OCI-LY3 (cell line): ENCODE measurements around the gene BRCA2.

Source experiments
- H2AFZ ChIP-seq: fragments of 200-600, 300-600 bp; shearing (Covaris generic); 2 replicates; pipeline ENCODE4 v1.6.0; 2014; ENCODE audit warnings: antibody characterized with exemption, low read depth, low read length
- H3K27ac ChIP-seq: fragments of 200-600, 300-600 bp; sonication (generic); 2 replicates; pipeline ENCODE4 v1.5.1; 2014; ENCODE audit warnings: mild to moderate bottlenecking, low read length, moderate library complexity, mixed read lengths
- H3K27me3 ChIP-seq: fragments of 200-600, 300-600 bp; sonication (generic); 2 replicates; pipeline ENCODE4 v1.6.1; 2014; ENCODE audit warnings: low read depth, low read length, mixed read lengths
- H3K36me3 ChIP-seq: fragments of 200-600, 300-600 bp; sonication (generic); replicated peaks from 2 replicates; pipeline ENCODE3; 2014; ENCODE audit warnings: low read depth, low read length, mixed read lengths
- H3K4me1 ChIP-seq: fragments of 300-600, 200-600 bp; sonication (generic); 2 replicates; pipeline ENCODE4 v1.6.1; 2014; ENCODE audit warnings: low read length, mixed read lengths
- H3K4me2 ChIP-seq: fragments of 200-600, 300-600 bp; sonication (generic); 2 replicates; pipeline ENCODE4 v1.6.1; 2014; ENCODE audit warnings: low read length, mixed read lengths
- H3K4me3 ChIP-seq: fragments of 300-600, 200-600 bp; sonication (generic); 2 replicates; pipeline ENCODE4 v1.5.1; 2014; ENCODE audit warnings: antibody characterized with exemption, mild to moderate bottlenecking, low read length, moderate library complexity
- H3K79me2 ChIP-seq: fragments of 300-600, 200-600 bp; shearing (Covaris generic); 2 replicates; pipeline ENCODE4 v1.6.1; 2014; ENCODE audit warnings: mild to moderate bottlenecking, low read length, mixed read lengths
- H3K9ac ChIP-seq: fragments of 300-600, 200-600 bp; shearing (Covaris generic); 2 replicates; pipeline ENCODE4 v1.6.0; 2014; ENCODE audit warnings: mild to moderate bottlenecking, low read length, moderate library complexity
- H3K9me3 ChIP-seq: fragments of 200-600, 300-600 bp; shearing (Covaris generic); 2 replicates; pipeline ENCODE4 v1.6.1; 2014; ENCODE audit warnings: low read length, mixed read lengths; ENCODE audit not compliant: insufficient read depth
- H4K20me1 ChIP-seq: fragments of 200-600, 300-600 bp; sonication (generic); 2 replicates; pipeline ENCODE4 v1.6.1; 2016; ENCODE audit warnings: low read length, mixed read lengths; ENCODE audit not compliant: insufficient read depth
- CTCF ChIP-seq: fragments of 200-600, 300-600 bp; sonication (generic); IDR thresholded peaks from 2 replicates; pipeline ENCODE4 v1.5.1; 2014; ENCODE audit warnings: antibody characterized with exemption, low read length, low read depth
- EZH2phosphoT487 ChIP-seq: fragments of 200-600 bp; shearing (Covaris generic); IDR thresholded peaks from 2 replicates; pipeline ENCODE4 v1.6.1; 2018; ENCODE audit warnings: antibody characterized with exemption, mixed run types, low read depth

BRCA2 gene

GRCh38 chr13:32278426-32278825 lies 36.9 kb upstream of the BRCA2 start:
- Histone ChIP-seq H3K4me1 (peaks cover 3% of the 10 kb centered on the region), H3K4me2 (no peak overlapping the region), H3K79me2 (no peaks in the 10 kb centered on the region), H3K4me3 (no peak overlapping the region), H3K9ac (no peak overlapping the region), H3K9me3 (no peaks in the 10 kb centered on the region), H3K27me3 (no peaks in the 10 kb centered on the region), H3K27ac (no peak overlapping the region), H4K20me1 (no peaks in the 10 kb centered on the region), H3K36me3 (no peaks in the 10 kb centered on the region), H2AFZ (no peak overlapping the region)
- TF ChIP-seq CTCF, result no peak
- no peak for TF ChIP-seq EZH2phosphoT487

- H3K4me1 ChIP-seq, result peaks cover 3% of the 10 kb centered on the region
These were observed 34.2 kb upstream of the BRCA2 start for GRCh38 chr13:32281096-32281495.

GRCh38 chr13:32282096-32282711 lies 33.1 kb upstream of the BRCA2 start:
- Histone ChIP-seq H3K27ac (no peak overlapping the region), H3K79me2 (no peaks in the 10 kb centered on the region), H3K36me3 (no peaks in the 10 kb centered on the region), H3K4me3 (no peak overlapping the region), H3K4me2 (no peak overlapping the region), H3K27me3 (no peaks in the 10 kb centered on the region), H3K9me3 (no peaks in the 10 kb centered on the region), H4K20me1 (no peaks in the 10 kb centered on the region), H3K9ac (no peak overlapping the region), H2AFZ (no peak overlapping the region), H3K4me1 (peaks cover 3% of the 10 kb centered on the region)
- no peak for TF ChIP-seq CTCF
- TF ChIP-seq EZH2phosphoT487, result no peak

More at GRCh38 chr13:32281096-32281495, 34.2 kb upstream of the BRCA2 start:
- H3K4me3 ChIP-seq, result no peak overlapping the region
- no peaks in the 10 kb centered on the region for H3K79me2 ChIP-seq
- no peak overlapping the region for H2AFZ ChIP-seq
- H3K27ac ChIP-seq, result no peak overlapping the region
- TF ChIP-seq CTCF (no peak), EZH2phosphoT487 (no peak)
- no peak overlapping the region for H3K9ac ChIP-seq
- H3K36me3 ChIP-seq, result no peaks in the 10 kb centered on the region
- H3K4me2 ChIP-seq, result no peak overlapping the region
- no peaks in the 10 kb centered on the region for H4K20me1 ChIP-seq
- H3K27me3 ChIP-seq, result no peaks in the 10 kb centered on the region
- no peaks in the 10 kb centered on the region for H3K9me3 ChIP-seq

GRCh38 chr13:32284927-32285632 lies 30.2 kb upstream of the BRCA2 start:
- no peak for TF ChIP-seq EZH2phosphoT487
- no peak for TF ChIP-seq CTCF

More at GRCh38 chr13:32284927-32285632, 30.2 kb upstream of the BRCA2 start:
- H4K20me1 ChIP-seq, result no peaks in the 10 kb centered on the region
- H2AFZ ChIP-seq, result no peak overlapping the region
- no peak overlapping the region for H3K27ac ChIP-seq
- H3K36me3 ChIP-seq, result no peaks in the 10 kb centered on the region
- H3K27me3 ChIP-seq, result no peaks in the 10 kb centered on the region
- H3K9me3 ChIP-seq, result no peaks in the 10 kb centered on the region
- H3K4me1 ChIP-seq, result no peaks in the 10 kb centered on the region
- no peak overlapping the region for H3K4me3 ChIP-seq
- no peak overlapping the region for H3K9ac ChIP-seq
- H3K4me2 ChIP-seq, result no peak overlapping the region
- no peaks in the 10 kb centered on the region for H3K79me2 ChIP-seq
